HCT116 (cell line): ENCODE results near the gene SMYD3. TPM values are rescaled to one million over a fixed set of nuclear protein-coding genes. Genes with fewer than 3 reads are reported as not detected.

Source experiments
- ATAC-seq: fragments of 200-7000 bp; cut with Tn5 transposase; 2 replicates; pipeline ENCODE4 v1.9.1; 2020; ENCODE audit warnings: mild to moderate bottlenecking, moderate library complexity
- BruUV-seq: library from RNA; stranded (reverse); fragments of 400-500 nt; replicated peaks from 2 replicates; lab custom pipeline; 2021; lab: Mats Ljungman, UMichigan
- CTCF ChIA-PET: fragments of 300-600 bp; sonication (Branson Sonifier 250); formaldehyde crosslinking; loops from one replicate; lab custom pipeline; 2021; ENCODE audit warnings: antibody characterized with exemption; lab: Charles Lee
- POLR2A ChIA-PET: fragments of 300-600, 350-600 bp; sonication (Branson Sonifier 250); formaldehyde crosslinking; loops from one replicate; lab custom pipeline; 2021; ENCODE audit warnings: antibody characterized with exemption; lab: Charles Lee
- RAD21 ChIA-PET, 2 experiments: fragments of 300-600 bp; sonication (Branson Sonifier 250); formaldehyde crosslinking; loops; one replicate each; lab custom pipeline; 2023; ENCODE audit warnings: low total read pairs in 2 of 2; ENCODE audit not compliant: uncharacterized antibody in 2 of 2, unreplicated experiment in 2 of 2, low non-redundant PET in 1 of 2; lab: Charles Lee
- DNase-seq: peaks from one replicate; pipeline ENCODE4 v3.0.0-alpha.2; 2010; ENCODE audit warnings: low read depth, low spot score
- H2AFZ ChIP-seq: fragments of 200-600 bp; shearing (Covaris generic), sonication (generic); 2 replicates; pipeline ENCODE4 v1.6.1; 2017; ENCODE audit warnings: low read depth, mixed run types, mixed read lengths, antibody characterized with exemption, low read length; ENCODE audit not compliant: poor library complexity, severe bottlenecking
- H3K27ac ChIP-seq: 2 replicates; pipeline ENCODE4 v1.5.1; 2012; ENCODE audit warnings: low read depth, low read length
- H3K27me3 ChIP-seq: fragments of 200-600 bp; sonication (generic); 2 replicates; pipeline ENCODE4 v1.6.1; 2016; ENCODE audit warnings: mixed run types, low read length, mixed read lengths; ENCODE audit not compliant: insufficient read depth
- H3K36me3 ChIP-seq, 2 experiments: fragments of 200-500 bp in 1 of 2; fragments of 200-600 bp in 1 of 2; sonication (Bioruptor generic) in 1 of 2; sonication (generic) in 1 of 2; 2 replicates each; pipeline versions ENCODE4 v1.5.1 to v1.6.1; 2014 to 2016; ENCODE audit warnings: low read length in 2 of 2, inconsistent platforms in 1 of 2, mixed read lengths in 1 of 2, mixed run types in 1 of 2; ENCODE audit not compliant: insufficient read depth in 2 of 2, control insufficient read depth in 1 of 2
- H3K4me1 ChIP-seq, 2 experiments: fragments of 200-600 bp in 1 of 2; sonication (generic) in 1 of 2; 2 replicates each; pipeline versions ENCODE4 v1.5.1 to v1.6.1; 2012 to 2017; ENCODE audit warnings: low read length in 2 of 2, inconsistent platforms in 1 of 2, mild to moderate bottlenecking in 1 of 2, mixed read lengths in 1 of 2, mixed run types in 1 of 2, moderate library complexity in 1 of 2; ENCODE audit not compliant: insufficient read depth in 2 of 2, control insufficient read depth in 1 of 2
- H3K4me2 ChIP-seq: fragments of 200-600 bp; sonication (generic); 2 replicates; pipeline ENCODE4 v1.6.1; 2017; ENCODE audit warnings: mixed run types, low read length, mixed read lengths
- H3K4me3 ChIP-seq, 2 experiments: fragments of 200-600 bp in 1 of 2; sonication (generic) in 1 of 2; replicated peaks in 1 of 2; 2 replicates each; pipeline ENCODE4 v1.5.1; 2011 to 2016; ENCODE audit warnings: low read length in 2 of 2, control low read depth in 1 of 2, low read depth in 1 of 2, mild to moderate bottlenecking in 1 of 2, mixed read lengths in 1 of 2, mixed run types in 1 of 2
- H3K79me2 ChIP-seq: fragments of 200-600 bp; sonication (generic); 2 replicates; pipeline ENCODE4 v1.6.1; 2017; ENCODE audit warnings: mild to moderate bottlenecking, mixed run types, low read length, moderate library complexity, mixed read lengths; ENCODE audit not compliant: insufficient read depth
- H3K9ac ChIP-seq: fragments of 200-600 bp; sonication (generic); 2 replicates; pipeline ENCODE4 v1.6.1; 2016; ENCODE audit warnings: low read length, mixed read lengths
- H3K9me2 ChIP-seq: fragments of 200-600 bp; sonication (generic), shearing (Covaris generic); 2 replicates; pipeline ENCODE4 v1.6.1; 2017; ENCODE audit warnings: mixed run types, mild to moderate bottlenecking, moderate library complexity; ENCODE audit not compliant: insufficient read depth
- H3K9me3 ChIP-seq, 2 experiments: fragments of 200-500 bp in 1 of 2; fragments of 200-600 bp in 1 of 2; sonication (Bioruptor generic) in 1 of 2; sonication (generic) in 1 of 2; 2 replicates each; pipeline ENCODE4 v1.6.1; 2014 to 2017; ENCODE audit warnings: low read length in 2 of 2, mixed read lengths in 2 of 2, inconsistent platforms in 1 of 2, low read depth in 1 of 2, mild to moderate bottlenecking in 1 of 2, mixed run types in 1 of 2, moderate library complexity in 1 of 2; ENCODE audit not compliant: control insufficient read depth in 1 of 2, insufficient read depth in 1 of 2
- H4K20me1 ChIP-seq: fragments of 200-600 bp; sonication (generic), shearing (Covaris generic); 2 replicates; pipeline ENCODE4 v1.6.1; 2017; ENCODE audit warnings: mixed run types, mild to moderate bottlenecking, moderate library complexity; ENCODE audit not compliant: insufficient read depth
- ATF3 ChIP-seq: IDR thresholded peaks from 2 replicates; pipeline ENCODE4 v1.6.1; 2012
- CBX3 ChIP-seq: IDR thresholded peaks from 2 replicates; pipeline ENCODE4 v1.6.1; 2012; ENCODE audit warnings: low read depth
- CEBPB ChIP-seq: IDR thresholded peaks from 2 replicates; pipeline ENCODE4 v1.6.1; 2012; ENCODE audit warnings: low read depth
- CTCF ChIP-seq, 3 experiments: fragments of 200-600 bp in 1 of 3; sonication (generic) in 1 of 3; IDR thresholded peaks in 2 of 3; conservative IDR thresholded peaks in 1 of 3; 2 replicates each; pipeline ENCODE4 v1.5.1; 2012 to 2017; ENCODE audit warnings: low read depth in 2 of 3, low read length in 2 of 3, antibody characterized with exemption in 1 of 3, borderline replicate concordance in 1 of 3, control low read depth in 1 of 3, mild to moderate bottlenecking in 1 of 3, mixed read lengths in 1 of 3, mixed run types in 1 of 3, moderate library complexity in 1 of 3; ENCODE audit not compliant: insufficient read depth in 1 of 3
- EGR1 ChIP-seq: IDR thresholded peaks from 2 replicates; pipeline ENCODE4 v1.6.1; 2012; ENCODE audit warnings: low read depth
- ELF1 ChIP-seq: IDR thresholded peaks from 2 replicates; pipeline ENCODE4 v1.6.1; 2012; ENCODE audit warnings: low read depth, borderline replicate concordance
- EZH2phosphoT487 ChIP-seq: fragments of 200-600 bp; IDR thresholded peaks from 2 replicates; pipeline ENCODE4 v1.6.1; 2018; ENCODE audit warnings: antibody characterized with exemption, borderline replicate concordance
- FOSL1 ChIP-seq: IDR thresholded peaks from 2 replicates; pipeline ENCODE4 v1.6.1; 2012; ENCODE audit warnings: low read depth
- JUND ChIP-seq: IDR thresholded peaks from 2 replicates; pipeline ENCODE4 v1.6.1; 2012
- MAX ChIP-seq: IDR thresholded peaks from 2 replicates; pipeline ENCODE4 v1.6.1; 2012
- POLR2AphosphoS5 ChIP-seq: IDR thresholded peaks from 2 replicates; pipeline ENCODE4 v1.6.1; 2011; ENCODE audit warnings: mild to moderate bottlenecking, low read depth, low read length, moderate library complexity
- RAD21 ChIP-seq: IDR thresholded peaks from 2 replicates; pipeline ENCODE4 v1.6.1; 2012; ENCODE audit warnings: low read depth, mild to moderate bottlenecking
- SIN3A ChIP-seq: IDR thresholded peaks from 2 replicates; pipeline ENCODE4 v1.6.1; 2012; ENCODE audit warnings: low read depth
- SP1 ChIP-seq: IDR thresholded peaks from 2 replicates; pipeline ENCODE4 v1.6.1; 2012; ENCODE audit warnings: low read depth
- SRF ChIP-seq: IDR thresholded peaks from 2 replicates; pipeline ENCODE4 v1.6.1; 2012; ENCODE audit warnings: low read depth
- TCF7L2 ChIP-seq: IDR thresholded peaks from 2 replicates; pipeline ENCODE4 v1.7.0; 2011; ENCODE audit warnings: borderline replicate concordance, inconsistent platforms; ENCODE audit not compliant: insufficient read depth, insufficient read length; ENCODE audit errors: extremely low read depth
- YY1 ChIP-seq: IDR thresholded peaks from 2 replicates; pipeline ENCODE4 v1.6.1; 2011; ENCODE audit warnings: low read length, low read depth, moderate library complexity, mild to moderate bottlenecking; ENCODE audit not compliant: insufficient replicate concordance; ENCODE audit errors: extremely low read depth
- ZBTB33 ChIP-seq: IDR thresholded peaks from 2 replicates; pipeline ENCODE4 v1.6.1; 2011; ENCODE audit warnings: mild to moderate bottlenecking, low read length, moderate library complexity; ENCODE audit not compliant: insufficient replicate concordance; ENCODE audit errors: extremely low read depth
- ZFX ChIP-seq: fragments of 450-650 bp; IDR thresholded peaks from 2 replicates; pipeline ENCODE4 v1.6.1; 2017
- ZNF274 ChIP-seq: fragments of 200-500 bp; sonication (Bioruptor generic); IDR thresholded peaks from 2 replicates; pipeline ENCODE4 v1.6.1; 2014; ENCODE audit warnings: mild to moderate bottlenecking, low read depth, low read length, inconsistent platforms
- intact Hi-C: fragments of 100-400 bp; cut with micrococcal nuclease; formaldehyde crosslinking; loops from 2 replicates; pipeline ENCODE4 v1.10.0; 2022
- total RNA-seq: library from RNA; stranded (reverse); gene quantifications from one replicate; pipeline ENCODE4 v1.2.1, GENCODE V29; 2021; ENCODE audit not compliant: unreplicated experiment

SMYD3 gene
- total RNA-seq, 1 experiment from 2014 or later = 33.6 TPM

GRCh38 chr1:246220495-246221065 is 286.5 kb downstream of the SMYD3 start:
- RAD21 ChIA-PET = no interaction called here
- Histone ChIP-seq H3K27ac (no peak overlapping the region), H3K9me3 (no peaks in the 10 kb centered on the region; a peak in 1 of 4 replicates), H3K36me3 (no peaks in the 10 kb centered on the region)
- no peak for ATAC-seq
- TF ChIP-seq POLR2AphosphoS5 (no peak), CBX3 (no peak), EGR1 (no peak), RAD21 (no peak), SIN3A (no peak), YY1 (no peak), ATF3 (no peak), ZBTB33 (no peak), SP1 (no peak), CEBPB (no peak), TCF7L2 (no peak), FOSL1 (no peak), EZH2phosphoT487 (no peak), ELF1 (no peak), JUND (no peak), ZNF274 (no peak), ZFX (no peak), MAX (no peak), CTCF (IDR thresholded peaks at IDR 0.05 in 2 of 3, conservative IDR thresholded peaks at IDR 0.05 in 1 of 3; ENCODE audit: borderline replicate concordance in 1 of 3, insufficient read depth in 1 of 3, low read depth in 2 of 3, low read length in 2 of 3) (no peak), SRF (no peak)
- TF ChIP-seq, all 23 proteins: peak for 0
- Histone ChIP-seq H2AFZ (no peak overlapping the region), H4K20me1 (no peaks in the 10 kb centered on the region), H3K4me2 (no peak overlapping the region), H3K9me2 (no peaks in the 10 kb centered on the region), H3K4me1 (peaks cover 2 to 19% of the 10 kb centered on the region in 2 experiments; a peak in 2 of 4 replicates), H3K79me2 (no peaks in the 10 kb centered on the region), H3K27me3 (no peaks in the 10 kb centered on the region), H3K4me3 (no peak overlapping the region), H3K9ac (no peak overlapping the region)
- ChIA-PET POLR2A (no interaction called here), CTCF (no interaction called here)
- no peak for DNase-seq
- no TSS peak for BruUV-seq
- intact Hi-C loops = no loop called here
